HG02943 (cell line): ENCODE results near the gene PITX3.

Experiments used
- ATAC-seq: cut with Tn5 transposase; IDR thresholded peaks from one replicate; pipeline ENCODE4 v1.9.1; 2021; ENCODE audit warnings: mild to moderate bottlenecking, low read depth, moderate library complexity; ENCODE audit not compliant: unreplicated experiment

Gene PITX3

GRCh38 chr10:102185811-102186527 lies 55.3 kb downstream of the PITX3 start:
- ATAC-seq: no peak

- ATAC-seq: no peak
Measured at GRCh38 chr10:102185272-102185671, 56.0 kb downstream of the PITX3 start.

- no peak for ATAC-seq
Measured at GRCh38 chr10:102184606-102185005, 56.7 kb downstream of the PITX3 start.
